Measurements from ENCODE around the gene POR. TPM values are rescaled to one million over a fixed set of nuclear protein-coding genes. Genes with fewer than 3 reads are reported as not detected.
"Not testable (repeated sequence)": the region's sequence is repeated elsewhere in the genome, so short reads cannot be mapped to it uniquely, and the experiment has no call there.

POR gene
- total RNA-seq, 2 donors from 2014 or later = 31.6 to 42.7 TPM

GRCh38 chr7:75891237-75891636 lies 23.7 kb upstream of the POR start:
- not testable (repeated sequence) for H3K27ac Mint-ChIP-seq; H3K4me3 Mint-ChIP-seq; H3K36me3 Mint-ChIP-seq (ENCODE audit: insufficient read depth in 2 of 2); DNase-seq; ATAC-seq (replicated peaks in 1 of 2); H3K9me3 Mint-ChIP-seq; H3K4me1 Mint-ChIP-seq (ENCODE audit: low read depth); H3K27me3 Mint-ChIP-seq (ENCODE audit: low read depth)

DNA sequence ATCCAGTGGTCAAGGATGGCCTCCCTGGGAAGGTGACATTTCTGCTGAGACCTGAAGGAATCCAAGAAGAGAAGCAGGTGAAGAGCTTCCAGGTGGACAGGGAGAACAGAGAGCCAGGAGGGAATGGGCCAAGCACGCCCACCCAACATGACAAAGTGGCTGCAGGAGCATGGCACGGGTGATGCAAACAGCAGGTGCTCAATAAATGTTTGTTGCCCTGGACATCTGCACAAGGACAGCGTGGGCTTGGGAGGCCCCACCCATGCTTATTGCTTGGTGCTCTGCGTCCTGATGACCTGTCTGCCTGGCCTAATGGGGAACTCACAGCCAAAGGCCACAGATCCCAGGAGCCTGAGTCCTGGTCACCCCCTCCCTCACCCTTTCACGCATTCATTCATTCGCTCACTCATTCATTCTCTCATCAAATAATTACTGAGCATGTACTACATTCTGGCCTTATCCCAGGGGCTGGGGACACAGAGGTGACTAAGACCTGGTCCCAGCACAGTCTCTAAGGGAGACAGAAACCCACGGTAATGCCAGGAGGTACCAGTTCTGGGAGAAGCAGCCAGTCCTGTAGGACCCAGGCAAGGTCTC lies 23.0 kb upstream of the POR start:
- Mint-ChIP-seq H3K36me3 (ENCODE audit: insufficient read depth in 2 of 2) (peaks cover 0 to 2% of the 10 kb centered on the region in 2 donors), H3K9me3 (no peaks in the 10 kb centered on the region), H3K27ac (no peak overlapping the region), H3K27me3 (ENCODE audit: low read depth) (no peaks in the 10 kb centered on the region), H3K4me3 (no peak overlapping the region), H3K4me1 (ENCODE audit: low read depth) (peaks cover 6% of the 10 kb centered on the region)
- ATAC-seq (replicated peaks in 1 of 2) (no peak), DNase-seq (no peak)

DNA sequence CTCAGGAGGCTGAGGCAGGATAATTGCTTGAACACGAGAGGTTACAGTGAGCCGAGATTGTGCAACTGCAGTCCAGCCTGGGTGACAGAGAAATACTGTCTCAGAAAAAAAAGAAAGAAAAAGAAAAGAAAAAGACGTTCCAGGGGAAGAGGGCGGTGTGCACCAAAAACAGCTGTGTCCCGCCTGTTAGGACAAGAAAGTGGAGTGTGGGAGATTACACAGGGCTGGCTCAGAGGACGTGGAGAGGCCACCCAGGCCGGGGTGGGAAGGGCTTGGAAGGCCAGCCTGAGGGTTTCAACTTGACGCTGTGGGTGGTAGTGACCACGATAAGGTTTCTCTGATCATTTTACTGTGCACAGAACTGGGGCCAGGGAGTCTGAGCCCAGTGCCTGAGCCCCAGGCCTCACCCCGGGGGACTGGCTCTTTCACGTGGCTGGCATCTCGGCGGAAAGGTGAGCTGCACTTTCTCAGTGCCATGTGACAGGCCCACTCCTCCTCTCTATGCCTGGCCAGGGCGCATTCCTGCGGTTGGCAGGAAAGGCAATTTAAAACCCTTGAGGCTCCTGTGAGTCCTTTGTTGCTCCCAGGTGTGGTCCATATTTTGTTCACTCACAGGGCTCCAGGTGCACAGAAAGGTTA lies 22.2 kb upstream of the POR start:
- peak in 1 of 2 donors; percentile 4 for ATAC-seq (replicated peaks in 1 of 2)
- H3K27ac Mint-ChIP-seq = no peak overlapping the region

DNA sequence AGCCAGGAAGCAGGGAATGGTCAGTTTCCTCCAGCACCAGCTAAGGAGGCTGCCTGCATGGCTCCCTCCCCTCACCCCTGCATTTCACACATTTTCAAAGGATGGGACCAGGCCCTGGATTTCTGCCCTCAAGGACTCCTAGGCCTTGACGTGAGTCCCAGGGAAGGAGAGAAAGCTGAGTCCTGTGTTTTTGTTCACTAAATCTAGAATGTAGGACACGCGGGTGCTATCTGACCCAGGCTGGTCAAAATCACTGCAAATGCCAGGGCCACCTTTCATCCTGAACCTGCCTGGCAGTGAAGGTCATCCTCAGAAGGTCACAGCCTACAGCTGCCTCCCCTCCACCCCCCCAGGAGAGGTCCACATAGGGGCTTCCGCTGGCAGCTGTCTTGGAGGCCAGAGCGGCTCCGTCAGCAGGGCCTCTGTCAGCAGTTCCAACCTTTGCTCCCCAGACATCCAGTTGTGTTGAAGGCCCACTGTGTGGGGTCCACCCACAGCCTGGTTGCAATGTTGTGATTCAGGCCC lies 18.1 kb upstream of the POR start:
- Mint-ChIP-seq H3K9me3 (no peaks in the 10 kb centered on the region), H3K36me3 (ENCODE audit: insufficient read depth in 2 of 2) (no peaks in the 10 kb centered on the region), H3K4me1 (ENCODE audit: low read depth) (no peaks in the 10 kb centered on the region), H3K27ac (no peak overlapping the region), H3K27me3 (ENCODE audit: low read depth) (no peaks in the 10 kb centered on the region), H3K4me3 (no peak overlapping the region)
- no peak for DNase-seq
- ATAC-seq (replicated peaks in 1 of 2) = no peak

More for the DNA sequence above, 22.2 kb upstream of the POR start:
- peaks cover 0 to 2% of the 10 kb centered on the region in 2 donors for H3K36me3 Mint-ChIP-seq (ENCODE audit: insufficient read depth in 2 of 2)
- no peaks in the 10 kb centered on the region for H3K27me3 Mint-ChIP-seq (ENCODE audit: low read depth)
- H3K4me1 Mint-ChIP-seq (ENCODE audit: low read depth) = peaks cover 6% of the 10 kb centered on the region
- no peak for DNase-seq
- no peak overlapping the region for H3K4me3 Mint-ChIP-seq
- H3K9me3 Mint-ChIP-seq = no peaks in the 10 kb centered on the region

DNA sequence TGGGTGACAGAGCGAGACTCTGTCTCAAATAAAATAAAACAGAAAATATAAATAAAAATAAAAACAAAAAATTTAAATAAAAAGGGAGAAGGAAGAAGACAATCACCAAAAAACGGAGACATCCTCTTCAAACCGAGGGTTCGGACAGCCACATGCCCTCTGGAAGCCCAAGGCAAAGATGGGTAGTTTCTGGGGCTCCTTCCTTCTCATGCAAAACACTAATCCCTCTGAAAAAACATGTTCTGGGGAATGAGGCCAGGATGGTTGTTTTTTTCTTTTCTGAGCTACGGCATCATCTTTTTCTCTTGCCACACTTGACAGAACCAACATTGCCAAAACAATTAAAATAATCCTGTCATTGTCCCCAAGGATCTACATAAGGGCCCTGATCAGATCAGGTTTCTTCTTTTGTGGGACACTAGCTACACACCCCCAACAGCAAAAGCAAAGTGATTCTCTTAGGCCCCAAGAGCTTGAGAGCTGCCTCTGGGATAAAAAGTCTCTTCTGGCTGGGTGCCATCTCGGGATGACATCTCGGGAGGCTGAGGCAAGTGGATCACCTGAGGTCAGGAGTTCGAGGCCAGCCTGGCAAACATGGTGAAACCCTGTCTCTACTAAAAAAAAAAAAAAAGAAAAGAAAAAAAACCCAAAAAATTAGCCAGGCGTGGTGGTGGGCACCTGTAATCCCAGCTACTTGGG lies 14.2 kb upstream of the POR start:
- H3K27ac Mint-ChIP-seq = no peak overlapping the region
- H3K9me3 Mint-ChIP-seq = no peaks in the 10 kb centered on the region
- H3K4me1 Mint-ChIP-seq (ENCODE audit: low read depth) = no peaks in the 10 kb centered on the region
- H3K36me3 Mint-ChIP-seq (ENCODE audit: insufficient read depth in 2 of 2) = no peaks in the 10 kb centered on the region
- H3K4me3 Mint-ChIP-seq = no peak overlapping the region
- ATAC-seq (replicated peaks in 1 of 2) (no peak), DNase-seq (no peak)
- no peaks in the 10 kb centered on the region for H3K27me3 Mint-ChIP-seq (ENCODE audit: low read depth)

GRCh38 chr7:75905785-75906604 lies 9.0 kb upstream of the POR start:
- no peaks in the 10 kb centered on the region for H3K4me1 Mint-ChIP-seq (ENCODE audit: low read depth)
- no peaks in the 10 kb centered on the region for H3K36me3 Mint-ChIP-seq (ENCODE audit: insufficient read depth in 2 of 2)
- ATAC-seq (replicated peaks in 1 of 2) (no peak), DNase-seq (no peak)
- H3K4me3 Mint-ChIP-seq = no peak overlapping the region
- H3K9me3 Mint-ChIP-seq = no peaks in the 10 kb centered on the region
- H3K27me3 Mint-ChIP-seq (ENCODE audit: low read depth) = no peaks in the 10 kb centered on the region
- H3K27ac Mint-ChIP-seq = no peak overlapping the region

- Mint-ChIP-seq H3K27me3 (ENCODE audit: low read depth) (no peaks in the 10 kb centered on the region), H3K4me3 (no peak overlapping the region), H3K9me3 (no peaks in the 10 kb centered on the region), H3K27ac (no peak overlapping the region), H3K4me1 (ENCODE audit: low read depth) (no peaks in the 10 kb centered on the region), H3K36me3 (ENCODE audit: insufficient read depth in 2 of 2) (no peaks in the 10 kb centered on the region)
- no peak for ATAC-seq (replicated peaks in 1 of 2)
- DNase-seq = no peak
These were observed 7.8 kb upstream of the POR start for GRCh38 chr7:75906991-75907667.

- H3K36me3 Mint-ChIP-seq (ENCODE audit: insufficient read depth in 2 of 2); H3K4me3 Mint-ChIP-seq; H3K27me3 Mint-ChIP-seq (ENCODE audit: low read depth); DNase-seq; H3K9me3 Mint-ChIP-seq; ATAC-seq (replicated peaks in 1 of 2); H3K27ac Mint-ChIP-seq; H3K4me1 Mint-ChIP-seq (ENCODE audit: low read depth): not testable (repeated sequence)
These were observed 7.3 kb upstream of the POR start for GRCh38 chr7:75907668-75908039.

DNA sequence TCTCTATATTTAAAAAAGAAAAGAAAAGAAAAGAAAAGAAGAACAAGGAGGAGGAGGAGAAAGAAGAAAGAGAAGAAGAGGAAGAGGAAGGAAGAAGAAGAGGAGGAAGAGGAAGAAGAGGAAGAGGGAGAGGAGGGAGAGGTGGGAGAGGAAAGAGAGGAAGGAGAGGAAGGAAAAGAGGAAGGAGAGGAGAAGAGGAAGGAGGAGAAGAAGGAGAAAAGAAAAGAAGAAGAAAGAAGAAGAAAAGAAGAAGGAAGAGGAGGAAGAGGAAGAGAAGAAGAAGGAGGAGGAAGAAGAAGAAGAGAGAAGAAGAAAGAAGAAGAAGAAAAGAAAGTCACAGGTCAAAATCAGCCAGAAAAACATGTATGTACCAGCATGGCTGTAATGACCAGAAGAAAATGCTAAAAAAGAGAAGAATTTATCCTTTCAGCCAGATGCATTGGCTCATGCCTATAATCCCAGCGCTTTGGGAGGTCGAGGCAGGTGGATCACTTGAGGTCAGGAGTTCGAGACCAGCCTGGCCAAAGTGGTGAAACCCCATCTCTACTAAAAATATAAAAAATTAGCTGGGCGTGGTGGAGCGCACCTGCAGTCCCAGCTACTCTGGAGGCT lies 5.3 kb upstream of the POR start:
- no peaks in the 10 kb centered on the region for H3K27me3 Mint-ChIP-seq (ENCODE audit: low read depth)
- ATAC-seq (replicated peaks in 1 of 2) (no peak), DNase-seq (no peak)
- H3K4me1 Mint-ChIP-seq (ENCODE audit: low read depth) = peaks cover 4% of the 10 kb centered on the region
- no peak overlapping the region for H3K4me3 Mint-ChIP-seq
- H3K36me3 Mint-ChIP-seq (ENCODE audit: insufficient read depth in 2 of 2) = no peaks in the 10 kb centered on the region
- H3K27ac Mint-ChIP-seq = no peak overlapping the region
- H3K9me3 Mint-ChIP-seq = no peaks in the 10 kb centered on the region

DNA sequence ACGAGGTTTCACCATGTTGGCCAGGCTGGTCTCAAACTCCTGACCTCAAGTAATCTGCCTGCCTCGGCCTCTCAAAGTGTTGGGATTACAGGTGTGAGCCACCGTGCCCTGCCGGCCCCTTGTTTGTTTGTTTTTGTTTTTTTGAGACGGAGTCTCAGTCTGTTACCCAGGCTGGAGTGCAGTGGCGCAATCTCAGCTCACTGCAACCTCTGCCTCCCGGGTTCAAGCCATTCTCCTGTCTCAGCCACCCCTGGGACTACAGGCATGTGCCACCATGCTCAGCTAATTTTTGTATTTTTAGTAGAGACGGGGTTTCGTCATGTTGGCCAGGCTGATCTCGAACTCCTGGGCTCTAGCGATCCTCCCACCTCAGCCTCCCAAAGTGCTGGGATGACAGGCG lies 3.8 kb upstream of the POR start:
- H3K9me3 Mint-ChIP-seq; ATAC-seq (replicated peaks in 1 of 2); H3K27me3 Mint-ChIP-seq (ENCODE audit: low read depth); H3K4me3 Mint-ChIP-seq; H3K36me3 Mint-ChIP-seq (ENCODE audit: insufficient read depth in 2 of 2); H3K27ac Mint-ChIP-seq; DNase-seq: not testable (repeated sequence)
- H3K4me1 Mint-ChIP-seq (ENCODE audit: low read depth) = peaks cover 11% of the 10 kb centered on the region

DNA sequence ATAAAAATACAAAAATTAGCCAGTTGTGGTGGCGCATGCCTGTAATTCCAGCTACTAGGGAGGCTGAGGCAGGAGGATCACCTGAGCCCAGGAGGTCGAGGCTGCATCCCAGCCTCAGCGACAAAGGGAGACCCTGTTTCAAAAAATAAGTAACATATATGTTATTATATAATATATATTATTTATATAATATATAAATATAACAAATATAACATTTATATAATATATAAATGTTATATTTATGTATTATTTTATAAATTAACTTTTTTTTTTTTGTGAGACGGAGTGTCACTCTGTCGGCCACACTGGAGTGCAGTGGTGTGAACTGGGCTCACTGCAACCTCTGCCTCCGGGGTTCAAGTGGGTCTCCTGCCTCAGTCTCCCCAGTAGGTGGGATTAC lies 1.5 kb upstream of the POR start:
- Mint-ChIP-seq H3K27me3 (ENCODE audit: low read depth) (no peaks in the 10 kb centered on the region), H3K4me3 (peak overlapping the region in 1 of 2 donors; percentile 91), H3K9me3 (no peaks in the 10 kb centered on the region)

DNA sequence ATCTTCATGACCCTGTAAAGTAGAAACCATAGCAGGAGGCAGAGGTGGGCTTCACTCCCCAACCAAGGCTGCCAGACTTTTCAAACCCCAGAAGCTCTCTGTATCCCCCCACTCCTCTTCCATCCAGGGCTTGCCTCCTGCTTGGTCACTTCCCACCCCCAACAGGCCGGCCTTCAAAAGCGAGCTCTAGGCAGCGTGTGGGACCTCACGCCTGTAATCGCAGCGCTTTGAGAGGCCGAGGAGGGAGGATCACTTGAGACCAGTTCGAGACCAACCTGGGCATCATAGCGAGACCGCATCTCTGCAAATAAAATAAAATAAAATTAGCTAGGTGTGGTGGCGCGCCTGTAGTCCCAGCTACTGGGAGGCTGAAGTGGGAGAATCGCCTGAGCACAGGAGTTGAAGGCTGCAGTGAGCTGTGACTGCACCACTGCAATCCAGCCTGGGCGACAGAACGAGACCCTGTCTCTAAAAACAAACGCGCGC lies 743 bp upstream of the POR start:
- peak overlapping the region; percentile 46 for H3K27ac Mint-ChIP-seq

More for the DNA sequence above, 1.5 kb upstream of the POR start:
- Mint-ChIP-seq H3K36me3 (ENCODE audit: insufficient read depth in 2 of 2) (no peaks in the 10 kb centered on the region), H3K27ac (no peak overlapping the region), H3K4me1 (ENCODE audit: low read depth) (peaks cover 16% of the 10 kb centered on the region)
- ATAC-seq (replicated peaks in 1 of 2) (no peak), DNase-seq (no peak)

More for the DNA sequence above, 743 bp upstream of the POR start:
- Mint-ChIP-seq H3K4me1 (ENCODE audit: low read depth) (peaks cover 24% of the 10 kb centered on the region), H3K4me3 (peak overlapping the region; percentile 91 to 94), H3K36me3 (ENCODE audit: insufficient read depth in 2 of 2) (no peaks in the 10 kb centered on the region), H3K27me3 (ENCODE audit: low read depth) (no peaks in the 10 kb centered on the region), H3K9me3 (no peaks in the 10 kb centered on the region)
- DNase-seq = no peak
- no peak for ATAC-seq (replicated peaks in 1 of 2)
